Astrocyte (in vitro differentiated cells and primary cell): Measurements from ENCODE around the gene TATDN2. TPM values are rescaled to one million over a fixed set of nuclear protein-coding genes. Genes with fewer than 3 reads are reported as not detected.

Source experiments
- DNase-seq: peaks from one replicate; pipeline ENCODE4 v3.0.0-alpha.2; 2010; ENCODE audit warnings: low read depth
- FAIRE-seq: peaks from 2 replicates; lab custom pipeline; 2011; peaks lifted over from hg19 to GRCh38; lab: Jason Lieb, UNC
- H2AFZ ChIP-seq: 2 replicates; pipeline ENCODE4 v1.6.0; 2012; ENCODE audit warnings: low read depth, low read length, inconsistent platforms
- H3K27ac ChIP-seq: 2 replicates; pipeline ENCODE4 v1.5.1; 2011; ENCODE audit warnings: low read depth, low read length, inconsistent platforms
- H3K27me3 ChIP-seq: 2 replicates; pipeline ENCODE4 v1.6.0; 2011; ENCODE audit warnings: low read length, inconsistent platforms; ENCODE audit not compliant: insufficient read depth
- H3K36me3 ChIP-seq: 2 replicates; pipeline ENCODE4 v1.5.1; 2011; ENCODE audit warnings: low read length, inconsistent platforms; ENCODE audit not compliant: insufficient read depth
- H3K4me1 ChIP-seq: 2 replicates; pipeline ENCODE4 v1.5.1; 2011; ENCODE audit warnings: low read length, inconsistent platforms; ENCODE audit not compliant: insufficient read depth
- H3K4me2 ChIP-seq: 2 replicates; pipeline ENCODE4 v1.6.0; 2012; ENCODE audit warnings: low read length, inconsistent platforms
- H3K4me3 ChIP-seq: 2 replicates; pipeline ENCODE4 v1.5.1; 2011; ENCODE audit warnings: low read depth, mild to moderate bottlenecking, low read length, inconsistent platforms; ENCODE audit not compliant: insufficient read depth
- H3K79me2 ChIP-seq: 2 replicates; pipeline ENCODE4 v1.6.0; 2012; ENCODE audit warnings: mild to moderate bottlenecking, low read length, inconsistent platforms; ENCODE audit not compliant: insufficient read depth
- H3K9ac ChIP-seq: 2 replicates; pipeline ENCODE4 v1.6.0; 2012; ENCODE audit warnings: mild to moderate bottlenecking, low read length, inconsistent platforms
- H3K9me3 ChIP-seq: 2 replicates; pipeline ENCODE4 v1.5.1; 2012; ENCODE audit warnings: low read depth, mild to moderate bottlenecking, low read length, inconsistent platforms; ENCODE audit not compliant: insufficient read depth
- H4K20me1 ChIP-seq: 2 replicates; pipeline ENCODE4 v1.6.0; 2012; ENCODE audit warnings: low read length, inconsistent platforms; ENCODE audit not compliant: insufficient read depth
- H3K27ac Mint-ChIP-seq: one replicate; pipeline ENCODE4 v1.8.0; 2021; ENCODE audit warnings: mild to moderate bottlenecking, mixed read lengths; ENCODE audit not compliant: unreplicated experiment
- H3K27me3 Mint-ChIP-seq: one replicate; pipeline ENCODE4 v1.8.0; 2021; ENCODE audit warnings: low read depth, mixed read lengths; ENCODE audit not compliant: unreplicated experiment
- H3K36me3 Mint-ChIP-seq: one replicate; pipeline ENCODE4 v1.8.0; 2021; ENCODE audit warnings: low read depth, mixed read lengths; ENCODE audit not compliant: unreplicated experiment
- H3K4me1 Mint-ChIP-seq: one replicate; pipeline ENCODE4 v1.8.0; 2021; ENCODE audit warnings: low read depth, mixed read lengths; ENCODE audit not compliant: unreplicated experiment
- H3K4me3 Mint-ChIP-seq: one replicate; pipeline ENCODE4 v1.8.0; 2021; ENCODE audit warnings: mild to moderate bottlenecking, moderate library complexity, mixed read lengths; ENCODE audit not compliant: unreplicated experiment
- H3K9me3 Mint-ChIP-seq: one replicate; pipeline ENCODE4 v1.8.0; 2021; ENCODE audit warnings: mild to moderate bottlenecking, mixed read lengths; ENCODE audit not compliant: unreplicated experiment
- CTCF ChIP-seq: IDR thresholded peaks from 2 replicates; pipeline ENCODE4 v1.5.1; 2011; ENCODE audit warnings: low read depth, mild to moderate bottlenecking, inconsistent platforms, low read length, moderate library complexity; ENCODE audit not compliant: insufficient read depth
- EZH2 ChIP-seq: IDR thresholded peaks from 2 replicates; pipeline ENCODE4 v1.6.1; 2012; ENCODE audit warnings: mild to moderate bottlenecking, low read length, inconsistent platforms; ENCODE audit not compliant: insufficient read depth
- total RNA-seq: library from RNA; stranded (reverse); gene quantifications from 2 replicates; pipeline ENCODE4 v1.2.1, GENCODE V29; 2021

TATDN2 gene
- total RNA-seq, 1 donor from 2014 or later = 29.5 TPM

- no peak overlapping the region for H3K4me2 ChIP-seq
- no peak for DNase-seq
- H3K27me3 Mint-ChIP-seq = peaks cover 75% of the 10 kb centered on the region
- H3K36me3 Mint-ChIP-seq = no peaks in the 10 kb centered on the region
- no peak overlapping the region for H3K4me3 Mint-ChIP-seq
- H3K27me3 ChIP-seq = peaks cover 57% of the 10 kb centered on the region
- no peaks in the 10 kb centered on the region for H3K36me3 ChIP-seq
- no peaks in the 10 kb centered on the region for H3K9me3 ChIP-seq
- peaks cover 2% of the 10 kb centered on the region for H3K9me3 Mint-ChIP-seq
- no peak for FAIRE-seq
- TF ChIP-seq CTCF (no peak), EZH2 (peak; percentile 48)
- no peak overlapping the region for H3K9ac ChIP-seq
- H3K4me1 ChIP-seq = no peaks in the 10 kb centered on the region
- no peak overlapping the region for H2AFZ ChIP-seq
- H3K4me3 ChIP-seq = no peak overlapping the region
- no peaks in the 10 kb centered on the region for H4K20me1 ChIP-seq
- peaks cover 2% of the 10 kb centered on the region for H3K4me1 Mint-ChIP-seq
- H3K27ac ChIP-seq = no peak overlapping the region
- no peaks in the 10 kb centered on the region for H3K79me2 ChIP-seq
- H3K27ac Mint-ChIP-seq = no peak overlapping the region
These were observed 80.3 kb downstream of the TATDN2 start for GRCh38 chr3:10328460-10329071.

- H3K4me3 Mint-ChIP-seq = peak overlapping the region; percentile 46
- Histone ChIP-seq H3K27ac (no peak overlapping the region), H3K4me3 (no peak overlapping the region), H2AFZ (no peak overlapping the region), H3K4me1 (no peaks in the 10 kb centered on the region), H3K79me2 (no peaks in the 10 kb centered on the region), H3K9ac (no peak overlapping the region), H3K4me2 (no peak overlapping the region), H3K9me3 (no peaks in the 10 kb centered on the region), H4K20me1 (no peaks in the 10 kb centered on the region), H3K27me3 (peaks cover 57% of the 10 kb centered on the region), H3K36me3 (no peaks in the 10 kb centered on the region)
- no peak for FAIRE-seq
- H3K4me1 Mint-ChIP-seq = peaks cover 2% of the 10 kb centered on the region
- TF ChIP-seq EZH2 = no peak
- no peak for TF ChIP-seq CTCF
- H3K9me3 Mint-ChIP-seq = peaks cover 2% of the 10 kb centered on the region
- no peaks in the 10 kb centered on the region for H3K36me3 Mint-ChIP-seq
- no peak overlapping the region for H3K27ac Mint-ChIP-seq
- no peak for DNase-seq
- H3K27me3 Mint-ChIP-seq = peaks cover 76% of the 10 kb centered on the region
These were observed 81.3 kb downstream of the TATDN2 start for GRCh38 chr3:10329495-10330015.

GRCh38 chr3:10330319-10330718 is 82.1 kb downstream of the TATDN2 start:
- peaks cover 56% of the 10 kb centered on the region for H3K27me3 ChIP-seq
- no peaks in the 10 kb centered on the region for H3K79me2 ChIP-seq
- H3K4me3 ChIP-seq = no peak overlapping the region
- no peak overlapping the region for H3K27ac Mint-ChIP-seq
- H3K4me3 Mint-ChIP-seq = no peak overlapping the region
- H3K9me3 ChIP-seq = no peaks in the 10 kb centered on the region
- H3K27me3 Mint-ChIP-seq = peaks cover 75% of the 10 kb centered on the region
- no peak overlapping the region for H2AFZ ChIP-seq
- peaks cover 4% of the 10 kb centered on the region for H3K4me1 Mint-ChIP-seq
- no peak overlapping the region for H3K9ac ChIP-seq
- no peaks in the 10 kb centered on the region for H3K4me1 ChIP-seq
- H3K36me3 Mint-ChIP-seq = no peaks in the 10 kb centered on the region
- peaks cover 2% of the 10 kb centered on the region for H3K9me3 Mint-ChIP-seq
- FAIRE-seq = no peak
- no peak overlapping the region for H3K27ac ChIP-seq
- TF ChIP-seq CTCF (no peak), EZH2 (no peak)
- H3K36me3 ChIP-seq = no peaks in the 10 kb centered on the region
- H3K4me2 ChIP-seq = no peak overlapping the region
- no peak for DNase-seq
- H4K20me1 ChIP-seq = no peaks in the 10 kb centered on the region
